Measurements from ENCODE around the gene SMG9. TPM values are rescaled to one million over a fixed set of nuclear protein-coding genes. Genes with fewer than 3 reads are reported as not detected.

The SMG9 gene
- total and polyA plus RNA-seq, 2 of the 13 experiments (the other 11 are each of a cell fraction or from before 2014, with no cell fraction given), result 16.1 to 18.7 TPM

- ChIA-PET POLR2A (no interaction called here), CTCF (ENCODE audit: low intra/inter-chr PET ratio, low total read pairs) (no interaction called here)
- H3K27me3 ChIP-seq (ENCODE audit: control insufficient read depth in 1 of 2, insufficient read depth in 2 of 2, low read length in 2 of 2), result no peaks in the 10 kb centered on the region
- no peak overlapping the region for H3K9ac ChIP-seq (ENCODE audit: insufficient read depth, low read depth, low read length)
- in situ Hi-C loops (cut with HindIII; ENCODE audit: extremely low pct_ligation_motif_present, low pct_unique_long_range_greater_than_20kb) (no loop called here), intact Hi-C loops (cut with micrococcal nuclease; ENCODE audit: unreplicated experiment) (no loop called here)
- DNase-seq (ENCODE audit: low spot score) (no peak), FAIRE-seq (no peak), ATAC-seq (no peak)
- peaks cover 14% of the 10 kb centered on the region for H3K9me3 ChIP-seq (ENCODE audit: low read length)
- no TSS peak for BruUV-seq (replicated peaks)
- H3K4me2 ChIP-seq (ENCODE audit: low read depth, low read length), result no peak overlapping the region
- no peaks in the 10 kb centered on the region for H3K36me3 ChIP-seq (replicated peaks in 1 of 2; ENCODE audit: control insufficient read depth in 1 of 2, insufficient read depth in 2 of 2, low read length in 2 of 2)
- H3K4me1 ChIP-seq (ENCODE audit: insufficient read depth, low read length), result no peaks in the 10 kb centered on the region
- no peaks in the 10 kb centered on the region for H3K79me2 ChIP-seq (ENCODE audit: insufficient read depth, low read length)
- no peak overlapping the region for H2AFZ ChIP-seq (ENCODE audit: low read length)
- no peak overlapping the region for H3K4me3 ChIP-seq (replicated peaks in 1 of 3; ENCODE audit: insufficient read depth in 1 of 3, low read depth in 2 of 3, low read length in 3 of 3)
- H4K20me1 ChIP-seq (ENCODE audit: insufficient read depth, low read length), result no peaks in the 10 kb centered on the region
- no peak overlapping the region for H3K27ac ChIP-seq (ENCODE audit: extremely low read length, insufficient read depth, low read length)
- WGBS (ENCODE audit: low lambda C conversion rate), result 42% methylated on average over 4 of the region's 4 CpGs
- TF ChIP-seq SP1 (IDR thresholded peaks at IDR 0.05) (no peak), SP1 (CRISPR knock-in tag; IDR thresholded peaks at IDR 0.05) (no peak), ZNF333 (CRISPR knock-in tag; IDR thresholded peaks at IDR 0.05; ENCODE audit: borderline replicate concordance) (no peak), ZBTB4 (CRISPR knock-in tag; IDR thresholded peaks at IDR 0.05; ENCODE audit: borderline replicate concordance) (no peak), ZSCAN25 (CRISPR knock-in tag; IDR thresholded peaks at IDR 0.05) (no peak), NFYC (CRISPR knock-in tag; IDR thresholded peaks at IDR 0.05) (no peak), CREM (IDR thresholded peaks at IDR 0.05) (no peak), CREM (CRISPR knock-in tag; IDR thresholded peaks at IDR 0.05) (no peak), KIAA2018 (CRISPR knock-in tag; IDR thresholded peaks at IDR 0.05; ENCODE audit: borderline replicate concordance) (no peak), ZNF605 (CRISPR knock-in tag; IDR thresholded peaks at IDR 0.05) (no peak)
- TF ChIP-seq, protein P1, sequence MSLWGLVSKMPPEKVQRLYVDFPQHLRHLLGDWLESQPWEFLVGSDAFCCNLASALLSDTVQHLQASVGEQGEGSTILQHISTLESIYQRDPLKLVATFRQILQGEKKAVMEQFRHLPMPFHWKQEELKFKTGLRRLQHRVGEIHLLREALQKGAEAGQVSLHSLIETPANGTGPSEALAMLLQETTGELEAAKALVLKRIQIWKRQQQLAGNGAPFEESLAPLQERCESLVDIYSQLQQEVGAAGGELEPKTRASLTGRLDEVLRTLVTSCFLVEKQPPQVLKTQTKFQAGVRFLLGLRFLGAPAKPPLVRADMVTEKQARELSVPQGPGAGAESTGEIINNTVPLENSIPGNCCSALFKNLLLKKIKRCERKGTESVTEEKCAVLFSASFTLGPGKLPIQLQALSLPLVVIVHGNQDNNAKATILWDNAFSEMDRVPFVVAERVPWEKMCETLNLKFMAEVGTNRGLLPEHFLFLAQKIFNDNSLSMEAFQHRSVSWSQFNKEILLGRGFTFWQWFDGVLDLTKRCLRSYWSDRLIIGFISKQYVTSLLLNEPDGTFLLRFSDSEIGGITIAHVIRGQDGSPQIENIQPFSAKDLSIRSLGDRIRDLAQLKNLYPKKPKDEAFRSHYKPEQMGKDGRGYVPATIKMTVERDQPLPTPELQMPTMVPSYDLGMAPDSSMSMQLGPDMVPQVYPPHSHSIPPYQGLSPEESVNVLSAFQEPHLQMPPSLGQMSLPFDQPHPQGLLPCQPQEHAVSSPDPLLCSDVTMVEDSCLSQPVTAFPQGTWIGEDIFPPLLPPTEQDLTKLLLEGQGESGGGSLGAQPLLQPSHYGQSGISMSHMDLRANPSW (CRISPR knock-in tag; IDR thresholded peaks at IDR 0.05; ENCODE audit: borderline replicate concordance), result no peak
Observed at GRCh38 chr19:43692877-43693276, 61.9 kb downstream of the SMG9 start.

Data from HepG2 (cell line).